HCT116 (cell line): ENCODE measurements around the gene RPL39L. TPM values are rescaled to one million over a fixed set of nuclear protein-coding genes. Genes with fewer than 3 reads are reported as not detected.

Experiments used
- ATAC-seq: fragments of 200-7000 bp; cut with Tn5 transposase; 2 replicates; pipeline ENCODE4 v1.9.1; 2020; ENCODE audit warnings: mild to moderate bottlenecking, moderate library complexity
- BruUV-seq: library from RNA; stranded (reverse); fragments of 400-500 nt; replicated peaks from 2 replicates; lab custom pipeline; 2021; lab: Mats Ljungman, UMichigan
- CTCF ChIA-PET: fragments of 300-600 bp; sonication (Branson Sonifier 250); formaldehyde crosslinking; loops from one replicate; lab custom pipeline; 2021; ENCODE audit warnings: antibody characterized with exemption; lab: Charles Lee
- POLR2A ChIA-PET: fragments of 300-600, 350-600 bp; sonication (Branson Sonifier 250); formaldehyde crosslinking; loops from one replicate; lab custom pipeline; 2021; ENCODE audit warnings: antibody characterized with exemption; lab: Charles Lee
- RAD21 ChIA-PET, 2 experiments: fragments of 300-600 bp; sonication (Branson Sonifier 250); formaldehyde crosslinking; loops; one replicate each; lab custom pipeline; 2023; ENCODE audit warnings: low total read pairs in 2 of 2; ENCODE audit not compliant: uncharacterized antibody in 2 of 2, unreplicated experiment in 2 of 2, low non-redundant PET in 1 of 2; lab: Charles Lee
- DNase-seq: peaks from one replicate; pipeline ENCODE4 v3.0.0-alpha.2; 2010; ENCODE audit warnings: low read depth, low spot score
- H2AFZ ChIP-seq: fragments of 200-600 bp; shearing (Covaris generic), sonication (generic); 2 replicates; pipeline ENCODE4 v1.6.1; 2017; ENCODE audit warnings: low read depth, mixed run types, mixed read lengths, antibody characterized with exemption, low read length; ENCODE audit not compliant: poor library complexity, severe bottlenecking
- H3K27ac ChIP-seq: 2 replicates; pipeline ENCODE4 v1.5.1; 2012; ENCODE audit warnings: low read depth, low read length
- H3K27me3 ChIP-seq: fragments of 200-600 bp; sonication (generic); 2 replicates; pipeline ENCODE4 v1.6.1; 2016; ENCODE audit warnings: mixed run types, low read length, mixed read lengths; ENCODE audit not compliant: insufficient read depth
- H3K36me3 ChIP-seq, 2 experiments: fragments of 200-500 bp in 1 of 2; fragments of 200-600 bp in 1 of 2; sonication (Bioruptor generic) in 1 of 2; sonication (generic) in 1 of 2; 2 replicates each; pipeline versions ENCODE4 v1.5.1 to v1.6.1; 2014 to 2016; ENCODE audit warnings: low read length in 2 of 2, inconsistent platforms in 1 of 2, mixed read lengths in 1 of 2, mixed run types in 1 of 2; ENCODE audit not compliant: insufficient read depth in 2 of 2, control insufficient read depth in 1 of 2
- H3K4me1 ChIP-seq, 2 experiments: fragments of 200-600 bp in 1 of 2; sonication (generic) in 1 of 2; 2 replicates each; pipeline versions ENCODE4 v1.5.1 to v1.6.1; 2012 to 2017; ENCODE audit warnings: low read length in 2 of 2, inconsistent platforms in 1 of 2, mild to moderate bottlenecking in 1 of 2, mixed read lengths in 1 of 2, mixed run types in 1 of 2, moderate library complexity in 1 of 2; ENCODE audit not compliant: insufficient read depth in 2 of 2, control insufficient read depth in 1 of 2
- H3K4me2 ChIP-seq: fragments of 200-600 bp; sonication (generic); 2 replicates; pipeline ENCODE4 v1.6.1; 2017; ENCODE audit warnings: mixed run types, low read length, mixed read lengths
- H3K4me3 ChIP-seq, 2 experiments: fragments of 200-600 bp in 1 of 2; sonication (generic) in 1 of 2; replicated peaks in 1 of 2; 2 replicates each; pipeline ENCODE4 v1.5.1; 2011 to 2016; ENCODE audit warnings: low read length in 2 of 2, control low read depth in 1 of 2, low read depth in 1 of 2, mild to moderate bottlenecking in 1 of 2, mixed read lengths in 1 of 2, mixed run types in 1 of 2
- H3K79me2 ChIP-seq: fragments of 200-600 bp; sonication (generic); 2 replicates; pipeline ENCODE4 v1.6.1; 2017; ENCODE audit warnings: mild to moderate bottlenecking, mixed run types, low read length, moderate library complexity, mixed read lengths; ENCODE audit not compliant: insufficient read depth
- H3K9ac ChIP-seq: fragments of 200-600 bp; sonication (generic); 2 replicates; pipeline ENCODE4 v1.6.1; 2016; ENCODE audit warnings: low read length, mixed read lengths
- H3K9me2 ChIP-seq: fragments of 200-600 bp; sonication (generic), shearing (Covaris generic); 2 replicates; pipeline ENCODE4 v1.6.1; 2017; ENCODE audit warnings: mixed run types, mild to moderate bottlenecking, moderate library complexity; ENCODE audit not compliant: insufficient read depth
- H3K9me3 ChIP-seq, 2 experiments: fragments of 200-500 bp in 1 of 2; fragments of 200-600 bp in 1 of 2; sonication (Bioruptor generic) in 1 of 2; sonication (generic) in 1 of 2; 2 replicates each; pipeline ENCODE4 v1.6.1; 2014 to 2017; ENCODE audit warnings: low read length in 2 of 2, mixed read lengths in 2 of 2, inconsistent platforms in 1 of 2, low read depth in 1 of 2, mild to moderate bottlenecking in 1 of 2, mixed run types in 1 of 2, moderate library complexity in 1 of 2; ENCODE audit not compliant: control insufficient read depth in 1 of 2, insufficient read depth in 1 of 2
- H4K20me1 ChIP-seq: fragments of 200-600 bp; sonication (generic), shearing (Covaris generic); 2 replicates; pipeline ENCODE4 v1.6.1; 2017; ENCODE audit warnings: mixed run types, mild to moderate bottlenecking, moderate library complexity; ENCODE audit not compliant: insufficient read depth
- ATF3 ChIP-seq: IDR thresholded peaks from 2 replicates; pipeline ENCODE4 v1.6.1; 2012
- CTCF ChIP-seq, 3 experiments: fragments of 200-600 bp in 1 of 3; sonication (generic) in 1 of 3; IDR thresholded peaks in 2 of 3; conservative IDR thresholded peaks in 1 of 3; 2 replicates each; pipeline ENCODE4 v1.5.1; 2012 to 2017; ENCODE audit warnings: low read depth in 2 of 3, low read length in 2 of 3, antibody characterized with exemption in 1 of 3, borderline replicate concordance in 1 of 3, control low read depth in 1 of 3, mild to moderate bottlenecking in 1 of 3, mixed read lengths in 1 of 3, mixed run types in 1 of 3, moderate library complexity in 1 of 3; ENCODE audit not compliant: insufficient read depth in 1 of 3
- EGR1 ChIP-seq: IDR thresholded peaks from 2 replicates; pipeline ENCODE4 v1.6.1; 2012; ENCODE audit warnings: low read depth
- EZH2 ChIP-seq: fragments of 200-600 bp; sonication (generic); IDR thresholded peaks from 2 replicates; pipeline ENCODE4 v1.6.1; 2017; ENCODE audit warnings: antibody characterized with exemption, mixed run types
- EZH2phosphoT487 ChIP-seq: fragments of 200-600 bp; IDR thresholded peaks from 2 replicates; pipeline ENCODE4 v1.6.1; 2018; ENCODE audit warnings: antibody characterized with exemption, borderline replicate concordance
- FOSL1 ChIP-seq: IDR thresholded peaks from 2 replicates; pipeline ENCODE4 v1.6.1; 2012; ENCODE audit warnings: low read depth
- POLR2A ChIP-seq: IDR thresholded peaks from 2 replicates; pipeline ENCODE4 v1.7.0; 2011; ENCODE audit warnings: borderline replicate concordance; ENCODE audit not compliant: insufficient read depth, insufficient read length; ENCODE audit errors: extremely low read depth
- POLR2AphosphoS5 ChIP-seq: IDR thresholded peaks from 2 replicates; pipeline ENCODE4 v1.6.1; 2011; ENCODE audit warnings: mild to moderate bottlenecking, low read depth, low read length, moderate library complexity
- REST ChIP-seq: IDR thresholded peaks from 2 replicates; pipeline ENCODE4 v1.6.1; 2012; ENCODE audit warnings: low read depth
- SIN3A ChIP-seq: IDR thresholded peaks from 2 replicates; pipeline ENCODE4 v1.6.1; 2012; ENCODE audit warnings: low read depth
- TCF7L2 ChIP-seq: IDR thresholded peaks from 2 replicates; pipeline ENCODE4 v1.7.0; 2011; ENCODE audit warnings: borderline replicate concordance, inconsistent platforms; ENCODE audit not compliant: insufficient read depth, insufficient read length; ENCODE audit errors: extremely low read depth
- YY1 ChIP-seq: IDR thresholded peaks from 2 replicates; pipeline ENCODE4 v1.6.1; 2011; ENCODE audit warnings: low read length, low read depth, moderate library complexity, mild to moderate bottlenecking; ENCODE audit not compliant: insufficient replicate concordance; ENCODE audit errors: extremely low read depth
- ZFX ChIP-seq: fragments of 450-650 bp; IDR thresholded peaks from 2 replicates; pipeline ENCODE4 v1.6.1; 2017
- ZNF274 ChIP-seq: fragments of 200-500 bp; sonication (Bioruptor generic); IDR thresholded peaks from 2 replicates; pipeline ENCODE4 v1.6.1; 2014; ENCODE audit warnings: mild to moderate bottlenecking, low read depth, low read length, inconsistent platforms
- intact Hi-C: fragments of 100-400 bp; cut with micrococcal nuclease; formaldehyde crosslinking; loops from 2 replicates; pipeline ENCODE4 v1.10.0; 2022
- total RNA-seq: library from RNA; stranded (reverse); gene quantifications from one replicate; pipeline ENCODE4 v1.2.1, GENCODE V29; 2021; ENCODE audit not compliant: unreplicated experiment

RPL39L gene
- total RNA-seq, 1 experiment from 2014 or later: not detected

GRCh38 chr3:187085021-187085666, 54.2 kb downstream of the RPL39L start:
- peaks cover 0 to 4% of the 10 kb centered on the region in 2 experiments; a peak in 1 of 4 replicates for H3K9me3 ChIP-seq
- no peaks in the 10 kb centered on the region for H3K9me2 ChIP-seq
- ATAC-seq: no peak
- no peak overlapping the region for H2AFZ ChIP-seq
- intact Hi-C loops: no loop called here
- POLR2A ChIA-PET: no interaction called here
- no peak overlapping the region for H3K4me2 ChIP-seq
- RAD21 ChIA-PET: no interaction called here
- H3K9ac ChIP-seq: no peak overlapping the region
- H3K4me1 ChIP-seq: no peaks in the 10 kb centered on the region
- BruUV-seq: no TSS peak
- H3K79me2 ChIP-seq: no peaks in the 10 kb centered on the region
- H4K20me1 ChIP-seq: no peaks in the 10 kb centered on the region
- TF ChIP-seq EGR1: no peak
- no peak for TF ChIP-seq FOSL1
- no peak for TF ChIP-seq ATF3
- no peak for TF ChIP-seq EZH2
- TF ChIP-seq SIN3A: no peak
- TF ChIP-seq POLR2A: no peak
- TF ChIP-seq ZFX: no peak
- no peak for TF ChIP-seq ZNF274
- no peak for TF ChIP-seq EZH2phosphoT487
- no peak for TF ChIP-seq REST
- no peak for TF ChIP-seq TCF7L2
- no peak for TF ChIP-seq YY1
- TF ChIP-seq CTCF (IDR thresholded peaks at IDR 0.05 in 2 of 3, conservative IDR thresholded peaks at IDR 0.05 in 1 of 3; ENCODE audit: borderline replicate concordance in 1 of 3, insufficient read depth in 1 of 3, low read depth in 2 of 3, low read length in 2 of 3): no peak
- TF ChIP-seq POLR2AphosphoS5: no peak
- CTCF ChIA-PET: no interaction called here
- no peak overlapping the region for H3K4me3 ChIP-seq
- H3K27me3 ChIP-seq: no peaks in the 10 kb centered on the region
- H3K36me3 ChIP-seq: no peaks in the 10 kb centered on the region
- no peak for DNase-seq
- H3K27ac ChIP-seq: no peak overlapping the region
